Skeletal muscle satellite cell (primary cell): ENCODE data around the gene LRRC42. TPM values are rescaled to one million over a fixed set of nuclear protein-coding genes. Genes with fewer than 3 reads are reported as not detected.

ENCODE experiments used
- H3K27me3 ChIP-seq: 2 replicates; pipeline ENCODE4 v1.7.0; 2013; ENCODE audit warnings: low read length; ENCODE audit not compliant: control insufficient read depth, insufficient read depth
- H3K36me3 ChIP-seq: 2 replicates; pipeline ENCODE4 v1.7.0; 2013; ENCODE audit warnings: mild to moderate bottlenecking, control low read depth, low read length; ENCODE audit not compliant: insufficient read depth
- H3K4me1 ChIP-seq: 2 replicates; pipeline ENCODE4 v1.7.0; 2013; ENCODE audit warnings: low read length; ENCODE audit not compliant: control insufficient read depth, insufficient read depth
- H3K4me2 ChIP-seq: 2 replicates; pipeline ENCODE4 v1.7.0; 2013; ENCODE audit warnings: mild to moderate bottlenecking, low read length
- H3K4me3 ChIP-seq: 2 replicates; pipeline ENCODE4 v1.7.0; 2013; ENCODE audit warnings: low read length
- H3K9ac ChIP-seq: 2 replicates; pipeline ENCODE4 v1.7.0; 2013; ENCODE audit warnings: mild to moderate bottlenecking, low read depth, low read length, moderate library complexity
- H3K9me3 ChIP-seq: replicated peaks from 2 replicates; pipeline ENCODE4 v1.7.0; 2013; ENCODE audit warnings: mild to moderate bottlenecking, control low read depth, low read length
- total RNA-seq: library from RNA; depleted of rRNA; stranded (reverse); fragments of >200 nt; gene quantifications from 2 replicates; pipeline ENCODE4 v1.2.3, GENCODE V29; 2012; rRNA removed

Gene LRRC42
- 24.6 and 31.0 TPM in 2 replicates for total RNA-seq

DNA sequence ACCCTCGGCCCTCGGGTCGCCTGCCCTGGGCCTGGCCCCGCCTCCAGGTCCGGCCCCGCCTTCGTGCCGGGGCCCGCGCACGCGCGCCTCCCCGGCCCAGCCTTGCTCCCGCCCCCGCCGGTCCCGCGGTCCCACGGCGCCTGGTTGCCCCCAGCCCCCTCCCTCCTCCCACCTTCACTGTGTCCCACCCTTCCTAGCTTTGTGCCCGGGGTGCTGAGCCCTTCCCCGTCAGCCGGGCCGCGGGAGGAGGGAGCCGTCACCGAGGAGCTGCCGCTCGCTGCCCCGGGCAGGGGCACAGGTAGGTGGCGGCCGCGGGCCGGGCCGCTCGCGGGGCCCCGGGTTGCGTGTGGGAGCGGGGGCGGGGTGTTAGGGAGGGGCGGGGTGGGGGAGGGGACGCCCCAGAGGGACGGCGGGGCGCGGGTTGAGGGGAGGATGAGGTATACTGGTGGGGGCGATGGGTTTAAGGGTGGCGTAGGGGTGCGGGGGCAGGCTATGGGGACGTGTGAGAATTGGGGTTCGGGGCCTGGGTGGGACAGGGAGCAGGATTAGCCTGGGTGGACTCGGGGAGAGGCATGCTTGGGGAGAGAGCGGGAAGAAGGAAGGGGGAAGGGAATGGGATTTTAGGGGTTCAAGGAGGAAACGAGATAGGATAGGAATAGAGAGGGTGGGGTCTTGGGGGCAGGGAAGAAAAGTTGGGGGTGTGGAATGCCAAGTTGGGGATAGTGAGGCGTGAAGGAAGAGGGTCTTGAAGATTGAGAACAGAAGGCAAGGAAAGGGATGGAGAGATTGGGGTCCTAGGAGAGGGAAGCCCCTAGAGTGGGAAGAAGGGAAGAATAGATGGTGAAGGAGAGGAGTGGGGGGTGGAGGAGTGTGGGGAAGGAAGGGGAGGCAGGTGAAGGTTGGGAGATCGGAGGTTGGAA is at the start of gene LRRC42:
Gene LRRC42, plus strand, starts transcription at position 99 of the 920 bp plus-strand sequence. CDS start 5,650 bp downstream, outside the sequence.
- H3K36me3 ChIP-seq: peaks cover 6% of the 10 kb centered on the region
- peak within 1 kb of the TSS; percentile 88 for H3K4me3 ChIP-seq
- H3K4me2 ChIP-seq: peak within 1 kb of the TSS; percentile 87
- H3K9ac ChIP-seq: peak within 1 kb of the TSS; percentile 86
- H3K27me3 ChIP-seq: no peaks in the 10 kb centered on the region
- no peaks in the 10 kb centered on the region for H3K9me3 ChIP-seq
- H3K4me1 ChIP-seq: peaks cover 21% of the 10 kb centered on the region

DNA sequence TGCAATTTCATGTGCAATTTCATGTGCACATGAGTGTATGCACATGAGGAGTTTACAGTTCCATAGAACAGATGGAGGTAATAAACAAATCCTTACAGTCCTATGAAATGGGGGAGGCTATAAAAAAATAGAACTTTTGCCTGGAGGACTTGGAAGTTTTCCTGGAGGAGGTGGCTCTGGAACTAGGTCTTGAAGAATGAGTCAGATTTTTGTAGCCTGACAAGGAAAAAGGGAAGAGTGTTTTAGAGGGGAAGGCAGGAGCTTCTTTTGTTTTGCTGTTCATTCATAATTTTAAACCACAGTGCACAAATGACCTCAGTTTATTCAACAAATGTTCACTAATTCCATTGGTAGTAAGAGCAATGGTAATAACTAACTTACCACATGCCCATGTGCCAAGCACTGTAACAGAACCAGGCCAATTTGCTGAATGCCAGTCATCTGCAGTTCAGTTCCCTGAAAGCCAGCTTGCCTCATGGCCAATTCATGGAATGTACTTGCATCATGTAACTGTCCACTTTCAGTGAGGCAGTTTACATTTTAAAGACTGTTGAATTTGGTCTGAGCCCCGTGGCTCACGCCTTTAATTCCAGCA is 49.4 kb upstream of the LRRC42 start:
- no peaks in the 10 kb centered on the region for H3K36me3 ChIP-seq
- H3K27me3 ChIP-seq: no peaks in the 10 kb centered on the region
- no peak overlapping the region for H3K9ac ChIP-seq
- no peaks in the 10 kb centered on the region for H3K9me3 ChIP-seq
- H3K4me2 ChIP-seq: peak overlapping the region; percentile 10
- H3K4me3 ChIP-seq: no peak overlapping the region
- H3K4me1 ChIP-seq: peaks cover 10% of the 10 kb centered on the region

- H3K9ac ChIP-seq: no peak overlapping the region
- H3K4me2 ChIP-seq: no peak overlapping the region
- no peaks in the 10 kb centered on the region for H3K27me3 ChIP-seq
- H3K9me3 ChIP-seq: no peaks in the 10 kb centered on the region
- no peak overlapping the region for H3K4me3 ChIP-seq
- no peaks in the 10 kb centered on the region for H3K36me3 ChIP-seq
- H3K4me1 ChIP-seq: peaks cover 10% of the 10 kb centered on the region
These were observed 46.9 kb upstream of the LRRC42 start for GRCh38 chr1:53899206-53899628.

- Histone ChIP-seq H3K4me3 (no peak overlapping the region), H3K27me3 (no peaks in the 10 kb centered on the region), H3K9me3 (no peaks in the 10 kb centered on the region), H3K4me2 (no peak overlapping the region), H3K4me1 (peaks cover 10% of the 10 kb centered on the region), H3K9ac (no peak overlapping the region), H3K36me3 (no peaks in the 10 kb centered on the region)
These were observed 46.4 kb upstream of the LRRC42 start for GRCh38 chr1:53899708-53900107.

GRCh38 chr1:53902235-53903138 is 43.7 kb upstream of the LRRC42 start:
- Histone ChIP-seq H3K27me3 (no peaks in the 10 kb centered on the region), H3K36me3 (no peaks in the 10 kb centered on the region), H3K4me1 (no peaks in the 10 kb centered on the region), H3K9ac (no peak overlapping the region), H3K9me3 (no peaks in the 10 kb centered on the region), H3K4me3 (no peak overlapping the region), H3K4me2 (no peak overlapping the region)

DNA sequence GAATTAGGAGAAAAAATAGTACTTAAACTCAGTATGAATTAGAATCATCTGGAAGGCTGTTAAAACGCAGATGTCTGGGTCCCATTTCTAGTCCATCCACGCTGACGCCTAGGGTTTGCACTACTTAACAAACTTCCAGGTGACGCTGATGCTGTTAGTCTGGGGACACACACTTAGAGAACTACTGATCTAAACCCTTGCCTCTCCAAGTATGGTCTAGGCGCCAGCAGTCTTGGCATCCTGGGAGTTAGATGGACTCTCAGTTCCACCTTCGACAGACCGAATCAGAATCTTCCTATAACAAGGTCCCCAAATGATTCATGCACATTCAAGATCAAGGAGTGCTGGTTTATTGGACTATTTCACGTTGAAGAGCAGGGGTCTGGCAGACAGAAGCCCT is 40.6 kb upstream of the LRRC42 start:
- no peaks in the 10 kb centered on the region for H3K9me3 ChIP-seq
- H3K4me2 ChIP-seq: no peak overlapping the region
- H3K4me3 ChIP-seq: no peak overlapping the region
- no peaks in the 10 kb centered on the region for H3K4me1 ChIP-seq
- H3K27me3 ChIP-seq: no peaks in the 10 kb centered on the region
- no peaks in the 10 kb centered on the region for H3K36me3 ChIP-seq
- H3K9ac ChIP-seq: no peak overlapping the region

- Histone ChIP-seq H3K4me2 (no peak overlapping the region), H3K4me3 (no peak overlapping the region)
These were observed 40.0 kb upstream of the LRRC42 start for GRCh38 chr1:53906121-53906520.

DNA sequence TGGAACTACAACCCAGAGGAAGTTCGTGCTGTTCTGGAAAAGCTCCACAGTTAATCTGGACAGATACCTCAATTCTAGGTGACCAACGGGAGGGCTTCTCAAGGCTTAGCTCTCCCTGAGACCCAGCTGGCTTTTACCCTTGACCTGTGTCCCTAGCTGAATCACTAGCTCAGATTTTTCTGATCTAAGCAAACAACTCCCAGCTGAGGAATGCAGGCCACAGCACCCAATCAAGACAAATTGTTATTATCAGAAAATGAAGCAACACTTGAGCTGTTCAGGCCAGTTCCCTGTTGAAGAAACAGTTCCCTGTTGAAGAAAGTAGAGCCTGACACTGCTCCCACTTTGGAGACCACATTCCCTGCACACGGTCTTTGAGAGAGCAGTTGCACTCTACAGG is 36.2 kb upstream of the LRRC42 start:
- Histone ChIP-seq H3K27me3 (no peaks in the 10 kb centered on the region), H3K9me3 (no peaks in the 10 kb centered on the region), H3K36me3 (peaks cover 7% of the 10 kb centered on the region), H3K4me1 (no peaks in the 10 kb centered on the region), H3K4me3 (no peak overlapping the region), H3K9ac (no peak overlapping the region), H3K4me2 (no peak overlapping the region)

More at GRCh38 chr1:53906121-53906520, 40.0 kb upstream of the LRRC42 start:
- Histone ChIP-seq H3K9ac (no peak overlapping the region), H3K9me3 (no peaks in the 10 kb centered on the region), H3K4me1 (no peaks in the 10 kb centered on the region), H3K36me3 (no peaks in the 10 kb centered on the region), H3K27me3 (no peaks in the 10 kb centered on the region)

GRCh38 chr1:53911442-53911841 is 34.7 kb upstream of the LRRC42 start:
- H3K4me3 ChIP-seq: no peak overlapping the region
- H3K27me3 ChIP-seq: no peaks in the 10 kb centered on the region
- no peaks in the 10 kb centered on the region for H3K9me3 ChIP-seq
- H3K4me2 ChIP-seq: no peak overlapping the region
- peaks cover 7% of the 10 kb centered on the region for H3K36me3 ChIP-seq
- H3K9ac ChIP-seq: no peak overlapping the region
- no peaks in the 10 kb centered on the region for H3K4me1 ChIP-seq

DNA sequence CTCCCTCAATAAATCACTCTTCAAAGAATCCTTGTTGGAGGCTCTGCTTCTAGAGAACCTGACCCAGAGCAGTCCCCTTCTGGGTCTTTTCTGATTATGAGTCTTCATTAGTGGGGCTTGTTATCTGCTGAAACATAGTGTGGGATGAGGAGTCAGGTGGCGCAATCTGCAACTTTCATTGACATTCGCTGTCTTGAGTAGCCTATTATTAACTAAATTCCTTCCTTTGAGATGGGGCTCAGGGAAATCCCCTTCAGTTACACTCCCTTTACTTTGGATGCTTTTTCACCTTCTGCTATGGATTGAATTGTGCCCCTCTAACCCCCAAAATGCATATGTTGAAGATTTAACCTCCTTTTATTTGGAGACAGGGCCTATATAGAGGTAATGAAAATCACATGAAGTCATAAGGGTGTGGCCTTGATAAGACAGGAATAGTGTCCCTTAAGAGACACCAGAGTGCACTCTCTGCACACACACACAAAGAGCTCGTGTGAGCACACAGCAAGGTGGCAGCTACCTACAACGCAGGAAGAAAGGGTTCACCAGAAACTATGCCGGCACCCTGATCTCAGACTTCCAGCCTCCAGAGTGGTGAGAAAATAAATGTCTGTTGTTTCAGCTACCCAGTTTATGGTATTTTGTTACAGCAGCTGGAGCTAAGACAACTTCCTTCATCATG is 32.7 kb upstream of the LRRC42 start:
- Histone ChIP-seq H3K36me3 (peaks cover 10% of the 10 kb centered on the region), H3K27me3 (no peaks in the 10 kb centered on the region), H3K4me2 (no peak overlapping the region), H3K9ac (no peak overlapping the region), H3K4me3 (no peak overlapping the region), H3K4me1 (no peaks in the 10 kb centered on the region), H3K9me3 (no peaks in the 10 kb centered on the region)
